AG04450 (cell line): ENCODE measurements around the gene KIDINS220. TPM values are rescaled to one million over a fixed set of nuclear protein-coding genes. Genes with fewer than 3 reads are reported as not detected.

Source experiments
- polyA plus RNA-seq: library from polyadenylated mRNA; depleted of rRNA; stranded (reverse); fragments of >200 nt; gene quantifications from 2 replicates; pipeline ENCODE4 v1.2.3, GENCODE V29; 2011; rRNA removed

KIDINS220 gene
- polyA plus RNA-seq, 1 experiment: 64.7 TPM

Other genes with a start within 250 kb of the KIDINS220 start
- gene ID2, start 155.6 kb downstream of the KIDINS220 start, polyA plus RNA-seq: 74.3 and 74.5 TPM in 2 replicates
- 59.2 and 75.2 TPM in 2 replicates for gene MBOAT2, start 166.1 kb upstream of the KIDINS220 start, polyA plus RNA-seq